Loucy (cell line): ENCODE results near the gene BANP.

ENCODE experiments used
- EZH2phosphoT487 ChIP-seq: fragments of 200-600 bp; IDR thresholded peaks from 2 replicates; pipeline ENCODE4 v1.6.1; 2018; ENCODE audit warnings: antibody characterized with exemption, mild to moderate bottlenecking, moderate library complexity, borderline replicate concordance
- TF ChIP-seq, protein P1 (sequence below): fragments of 200-600 bp; sonication (generic); conservative IDR thresholded peaks from 2 replicates; pipeline ENCODE4 v1.5.1; 2014; ENCODE audit warnings: mild to moderate bottlenecking, antibody characterized with exemption, low read length

GRCh38 chr16:87974178-87974577, 22.9 kb downstream of the BANP start:
- TF ChIP-seq, protein P1, sequence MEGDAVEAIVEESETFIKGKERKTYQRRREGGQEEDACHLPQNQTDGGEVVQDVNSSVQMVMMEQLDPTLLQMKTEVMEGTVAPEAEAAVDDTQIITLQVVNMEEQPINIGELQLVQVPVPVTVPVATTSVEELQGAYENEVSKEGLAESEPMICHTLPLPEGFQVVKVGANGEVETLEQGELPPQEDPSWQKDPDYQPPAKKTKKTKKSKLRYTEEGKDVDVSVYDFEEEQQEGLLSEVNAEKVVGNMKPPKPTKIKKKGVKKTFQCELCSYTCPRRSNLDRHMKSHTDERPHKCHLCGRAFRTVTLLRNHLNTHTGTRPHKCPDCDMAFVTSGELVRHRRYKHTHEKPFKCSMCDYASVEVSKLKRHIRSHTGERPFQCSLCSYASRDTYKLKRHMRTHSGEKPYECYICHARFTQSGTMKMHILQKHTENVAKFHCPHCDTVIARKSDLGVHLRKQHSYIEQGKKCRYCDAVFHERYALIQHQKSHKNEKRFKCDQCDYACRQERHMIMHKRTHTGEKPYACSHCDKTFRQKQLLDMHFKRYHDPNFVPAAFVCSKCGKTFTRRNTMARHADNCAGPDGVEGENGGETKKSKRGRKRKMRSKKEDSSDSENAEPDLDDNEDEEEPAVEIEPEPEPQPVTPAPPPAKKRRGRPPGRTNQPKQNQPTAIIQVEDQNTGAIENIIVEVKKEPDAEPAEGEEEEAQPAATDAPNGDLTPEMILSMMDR, result no peak
- TF ChIP-seq EZH2phosphoT487, result no peak
